HG03159 (cell line): ENCODE measurements around the gene BTBD3.

Source experiments
- ATAC-seq: cut with Tn5 transposase; IDR thresholded peaks from one replicate; pipeline ENCODE4 v1.9.1; 2021; ENCODE audit warnings: mild to moderate bottlenecking, moderate library complexity; ENCODE audit not compliant: unreplicated experiment

The BTBD3 gene

DNA sequence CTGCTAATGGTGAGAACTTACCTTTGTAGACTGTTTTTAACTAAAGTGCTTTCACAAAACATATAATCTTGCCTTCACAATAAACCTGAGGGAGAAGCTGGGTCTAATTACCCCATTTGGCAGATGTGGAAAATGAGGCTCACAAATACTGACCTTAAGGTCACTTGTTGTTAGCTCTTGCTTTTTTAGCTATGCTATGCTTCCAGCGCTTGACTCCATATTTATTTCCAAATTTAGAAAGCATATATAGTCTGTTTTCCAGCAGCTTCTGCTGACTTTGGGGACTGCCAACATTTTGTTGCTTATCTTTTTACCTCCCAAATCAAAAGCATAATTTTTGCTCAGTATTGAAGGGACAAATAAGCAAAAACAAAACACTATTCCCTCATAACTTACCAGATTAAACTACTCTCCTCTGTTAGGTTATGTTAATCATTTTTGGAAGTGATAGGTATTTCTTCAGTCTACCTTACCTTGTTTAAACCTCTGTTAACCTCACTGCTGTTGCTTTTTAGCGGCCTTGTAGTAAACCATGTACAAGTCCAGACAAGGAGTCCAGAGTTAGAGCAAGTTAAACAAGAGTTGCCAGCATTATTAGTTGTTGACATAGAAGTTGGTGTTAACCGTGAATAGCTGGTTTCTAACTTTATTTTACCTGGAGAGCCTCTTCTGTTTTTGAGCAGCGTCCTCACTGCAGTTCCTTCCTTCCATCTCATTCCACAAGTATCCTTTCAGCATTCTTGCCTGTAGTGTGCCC is 4.9 kb upstream of the BTBD3 start:
- ATAC-seq = no peak

DNA sequence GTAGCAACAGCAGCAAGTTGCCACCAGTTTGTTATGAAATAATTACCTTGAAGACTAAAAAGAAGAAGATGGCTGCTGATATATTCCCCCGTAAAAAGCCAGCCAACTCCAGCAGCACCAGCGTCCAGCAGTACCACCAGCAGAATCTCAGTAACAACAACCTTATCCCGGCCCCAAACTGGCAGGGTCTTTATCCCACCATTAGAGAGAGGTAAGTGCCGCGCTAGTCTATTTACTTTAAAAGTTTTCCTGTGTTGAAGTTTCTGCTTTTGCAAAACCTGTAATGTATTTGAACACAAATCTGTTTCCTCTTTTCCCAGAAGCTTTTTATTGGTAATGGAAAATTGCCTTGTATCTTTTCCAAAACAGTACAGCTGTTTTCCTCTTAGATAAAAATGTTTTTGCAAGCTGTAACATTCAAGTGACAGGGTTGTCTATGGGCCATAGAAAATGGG is 725 bp downstream of the BTBD3 start:
- no peak for ATAC-seq

DNA sequence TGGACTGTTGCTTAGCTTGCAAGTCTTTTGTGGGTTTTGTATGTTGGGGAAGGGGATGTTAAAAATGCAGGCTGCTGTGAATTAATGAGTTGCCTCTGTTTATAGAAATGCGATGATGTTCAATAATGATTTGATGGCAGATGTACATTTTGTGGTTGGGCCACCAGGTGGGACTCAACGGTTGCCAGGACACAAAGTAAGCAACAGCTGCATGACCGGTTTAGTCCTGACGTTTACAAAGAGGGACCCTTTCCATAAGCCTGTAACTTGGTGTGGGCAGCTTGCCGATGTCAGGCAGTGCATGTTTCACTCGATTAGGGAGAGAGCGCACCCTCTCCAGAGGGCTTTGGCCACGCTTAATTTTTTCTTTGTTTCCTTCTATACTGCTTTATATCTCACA is 1.3 kb downstream of the BTBD3 start:
- ATAC-seq = no peak

DNA sequence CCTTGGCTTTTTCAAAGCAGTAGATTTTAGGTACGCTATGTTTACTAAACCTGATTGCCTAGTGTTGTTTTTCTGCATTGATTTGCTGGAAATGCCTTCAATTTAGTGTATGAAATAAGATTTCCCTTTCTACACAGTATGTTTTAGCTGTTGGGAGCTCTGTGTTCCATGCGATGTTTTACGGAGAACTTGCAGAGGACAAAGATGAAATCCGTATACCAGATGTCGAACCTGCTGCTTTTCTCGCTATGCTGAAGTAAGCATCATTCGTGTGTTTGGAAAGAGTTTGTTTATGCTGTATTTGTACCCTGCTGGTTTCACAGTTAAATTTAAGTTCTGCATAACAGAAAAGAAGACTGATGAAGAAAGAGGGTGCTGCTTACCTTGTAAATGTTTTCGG is 1.9 kb downstream of the BTBD3 start:
- no peak for ATAC-seq

GRCh38 chr20:11920083-11920482 is 2.4 kb downstream of the BTBD3 start:
- ATAC-seq = no peak

GRCh38 chr20:11921321-11921720 is 3.6 kb downstream of the BTBD3 start:
- ATAC-seq = no peak

DNA sequence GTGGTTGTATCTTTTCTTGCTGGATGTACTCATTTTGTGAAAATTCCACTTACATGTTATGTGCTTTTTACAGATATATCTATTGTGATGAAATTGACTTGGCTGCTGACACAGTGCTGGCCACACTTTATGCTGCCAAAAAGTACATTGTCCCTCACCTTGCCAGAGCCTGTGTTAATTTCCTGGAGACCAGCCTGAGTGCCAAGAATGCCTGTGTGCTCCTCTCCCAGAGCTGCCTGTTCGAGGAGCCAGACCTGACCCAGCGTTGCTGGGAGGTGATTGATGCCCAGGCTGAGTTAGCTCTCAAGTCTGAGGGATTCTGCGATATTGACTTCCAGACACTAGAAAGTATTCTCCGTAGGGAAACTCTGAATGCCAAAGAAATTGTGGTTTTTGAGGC is 4.9 kb downstream of the BTBD3 start:
- no peak for ATAC-seq

DNA sequence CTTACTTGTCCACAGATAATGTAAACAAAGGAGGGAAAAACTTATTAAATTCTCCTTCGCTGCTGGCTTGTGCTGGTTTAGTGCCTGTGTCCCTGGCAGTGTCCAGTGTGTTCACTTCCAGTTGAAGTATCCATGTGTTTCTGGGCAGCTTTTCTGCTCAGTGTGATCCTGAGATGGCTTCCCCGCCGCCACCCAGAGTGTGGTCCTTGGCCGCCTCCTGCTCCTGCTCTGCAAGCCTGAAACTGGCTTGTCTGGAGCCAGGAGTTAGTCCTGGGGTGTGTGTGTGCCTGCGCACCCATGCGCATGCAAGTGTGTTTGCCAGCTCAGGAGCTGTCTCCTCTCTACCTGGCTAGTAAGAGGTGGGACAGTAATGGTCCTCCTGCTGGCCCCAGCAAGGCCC is 7.2 kb downstream of the BTBD3 start:
- ATAC-seq = no peak

- no peak for ATAC-seq
These were observed 8.8 kb downstream of the BTBD3 start for GRCh38 chr20:11926292-11926998.

- no peak for ATAC-seq
These were observed 12.3 kb downstream of the BTBD3 start for GRCh38 chr20:11929947-11930346.

GRCh38 chr20:11935212-11936154 is 17.8 kb downstream of the BTBD3 start:
- no peak for ATAC-seq

DNA sequence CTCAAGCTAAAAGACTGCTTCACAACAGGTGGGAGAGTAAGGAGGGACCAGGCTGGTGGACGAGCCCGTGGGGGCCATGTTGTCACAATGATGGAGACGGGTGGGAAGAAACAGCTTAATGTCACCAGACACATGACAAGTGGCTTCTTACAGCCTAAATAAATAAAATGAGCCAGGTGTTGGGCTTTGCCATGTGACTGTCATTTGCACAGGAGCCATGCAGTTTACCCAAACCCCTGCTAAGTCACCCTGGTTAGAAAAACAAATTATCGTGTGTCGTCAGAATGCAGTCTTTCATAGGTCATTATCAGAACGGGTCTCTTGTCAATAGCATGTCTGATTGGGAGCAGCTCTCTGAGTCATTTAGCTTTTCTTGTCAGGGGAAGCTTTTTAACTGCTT is 18.5 kb downstream of the BTBD3 start:
- ATAC-seq = no peak

DNA sequence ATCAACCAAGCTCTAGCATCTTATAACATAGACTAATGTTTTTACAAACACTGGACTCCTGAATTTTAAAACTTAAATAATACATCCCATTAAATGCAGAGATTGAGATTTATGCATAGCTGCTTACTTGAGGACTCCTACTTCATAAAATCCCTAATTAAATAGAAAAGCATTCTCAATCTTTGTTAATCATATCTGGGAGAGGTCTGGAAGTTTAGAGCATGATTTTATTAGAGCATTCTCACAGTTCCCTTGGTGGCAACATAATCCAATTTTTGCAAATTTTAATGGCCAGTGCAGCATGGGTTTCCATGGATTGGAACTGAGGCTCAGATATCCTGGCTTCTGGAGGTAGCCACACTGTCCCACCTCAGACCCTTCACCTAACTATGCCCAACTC is 19.5 kb downstream of the BTBD3 start:
- no peak for ATAC-seq

DNA sequence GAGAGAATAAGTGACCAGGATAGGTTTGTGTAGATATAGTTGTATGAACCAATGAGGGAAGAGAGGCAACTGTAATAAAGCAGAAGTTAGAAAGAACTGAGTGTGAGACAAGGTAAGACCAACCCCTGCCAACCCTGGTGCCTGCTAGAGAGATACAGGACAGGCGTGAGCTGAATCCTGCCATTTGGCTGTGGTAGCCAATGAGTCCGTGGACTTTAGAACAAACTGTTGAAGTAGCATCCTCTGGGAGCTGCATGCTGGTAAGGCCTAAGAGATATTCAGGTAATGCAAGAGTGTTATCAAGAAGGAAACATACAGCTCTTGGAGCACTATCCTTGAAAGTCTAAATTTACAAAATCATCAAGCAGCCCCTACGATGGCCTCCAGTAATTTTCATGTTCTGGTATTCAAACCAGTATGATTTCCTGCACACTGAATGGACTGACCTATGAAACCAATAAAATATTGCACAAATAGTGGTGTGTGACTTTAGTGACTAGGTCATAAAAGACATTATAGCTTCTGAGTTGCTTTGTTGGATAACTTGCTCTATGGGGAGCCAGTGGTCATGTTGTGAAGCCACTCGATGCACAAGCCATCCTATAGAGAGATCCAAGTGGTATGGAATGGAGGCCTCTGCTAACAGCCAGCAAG is 24.0 kb downstream of the BTBD3 start:
- no peak for ATAC-seq

DNA sequence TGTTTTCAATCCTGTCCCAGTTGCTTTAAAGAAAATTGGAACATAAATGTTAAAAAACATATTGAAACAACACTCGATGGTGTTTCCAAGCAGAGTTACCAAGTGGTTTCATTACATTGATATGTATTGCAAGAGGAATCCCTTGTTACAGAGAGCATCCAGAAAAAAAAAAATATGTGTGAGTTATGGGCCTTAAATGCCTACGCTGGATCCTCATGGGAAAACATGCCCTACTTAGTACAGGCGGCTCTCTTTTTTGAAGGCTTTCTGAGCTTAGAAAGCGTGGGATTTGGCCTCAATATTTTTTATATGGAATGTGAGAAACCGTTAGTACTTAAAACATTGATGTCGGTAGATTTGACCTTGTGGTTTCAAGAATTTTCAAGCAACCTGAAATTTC is 26.1 kb downstream of the BTBD3 start:
- no peak for ATAC-seq

DNA sequence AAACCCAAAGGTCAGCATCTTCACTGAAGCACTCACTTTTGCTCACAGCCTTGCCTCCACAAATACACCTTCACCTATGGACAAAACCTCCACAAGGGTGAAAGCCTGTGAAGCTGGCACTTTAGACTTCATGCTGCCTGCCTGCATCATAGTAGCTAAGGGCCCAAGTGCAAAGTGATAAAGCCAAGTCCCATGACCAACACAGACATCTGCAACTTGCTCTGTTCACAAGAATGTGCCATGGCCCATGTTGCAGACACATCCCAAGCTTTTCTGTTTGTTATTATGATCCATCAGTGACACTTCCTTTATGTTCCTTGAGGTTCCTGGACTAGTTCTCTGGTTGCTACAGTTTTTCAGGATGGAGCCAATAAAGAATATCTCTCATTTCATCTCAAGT is 31.1 kb downstream of the BTBD3 start:
- ATAC-seq = no peak

DNA sequence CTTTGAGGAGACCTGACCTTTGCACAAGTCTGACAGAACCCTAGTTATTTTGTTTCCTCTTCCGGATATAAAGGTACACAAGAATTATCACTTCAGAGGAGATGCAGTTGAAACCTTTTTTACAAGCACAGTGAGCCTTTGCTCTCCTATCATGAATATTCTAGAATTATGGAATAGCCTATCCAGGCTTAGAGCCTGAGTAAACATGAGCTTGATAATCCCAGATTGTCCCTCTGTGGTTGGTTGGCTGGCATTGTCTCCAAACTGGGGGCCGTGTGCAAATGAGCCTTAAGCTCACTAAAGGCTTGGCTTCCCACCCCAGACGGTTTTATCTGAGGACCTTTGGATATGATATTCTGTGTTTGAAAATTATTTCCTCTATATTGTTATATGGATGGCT is 32.0 kb downstream of the BTBD3 start:
- ATAC-seq = no peak

- ATAC-seq = no peak
These were observed 34.0 kb downstream of the BTBD3 start for GRCh38 chr20:11951696-11952095.

DNA sequence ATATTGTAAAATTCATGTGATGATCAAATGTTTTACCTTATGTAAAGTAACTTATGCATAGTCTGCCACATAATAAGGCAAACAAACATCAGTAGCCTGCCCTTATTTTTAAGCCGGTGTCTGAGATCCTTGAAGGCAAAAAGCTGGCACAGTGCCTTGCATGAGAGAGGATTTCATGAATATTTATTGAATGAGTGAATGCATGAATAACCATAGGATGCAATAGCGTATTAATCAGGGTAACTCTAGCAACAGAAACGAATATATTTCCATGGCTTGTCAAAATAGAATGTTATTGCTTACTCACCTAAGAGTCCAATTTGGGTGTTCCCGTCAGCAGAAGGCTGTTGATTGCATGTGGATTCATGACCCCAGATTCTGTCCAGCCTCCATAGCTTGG is 34.9 kb downstream of the BTBD3 start:
- no peak for ATAC-seq

DNA sequence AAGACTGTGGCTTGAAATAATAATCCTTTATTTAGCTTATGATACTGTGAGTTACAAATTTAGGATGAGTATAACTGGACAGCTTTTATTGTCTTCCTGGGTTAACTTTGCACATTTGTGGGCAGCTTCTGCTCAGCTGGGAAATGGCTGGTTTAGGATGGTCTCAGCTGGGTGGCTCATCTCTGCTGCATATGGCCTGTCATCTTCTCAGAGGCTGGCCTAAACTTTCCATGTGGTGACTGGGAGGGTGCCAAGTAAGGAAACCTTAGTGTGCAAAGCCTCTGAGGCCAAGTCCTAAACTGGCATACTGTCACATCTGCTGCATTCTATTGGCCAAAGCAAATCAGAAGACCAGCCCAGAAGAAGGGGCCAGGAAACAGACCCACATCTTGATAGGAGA is 40.2 kb downstream of the BTBD3 start:
- no peak for ATAC-seq

GRCh38 chr20:11958855-11959254 is 41.2 kb downstream of the BTBD3 start:
- no peak for ATAC-seq
